Measurements from ENCODE around the gene CROCC2. TPM values are rescaled to one million over a fixed set of nuclear protein-coding genes. Genes with fewer than 3 reads are reported as not detected.

Gene CROCC2
- total RNA-seq, 4 donors from 2014 or later, result 0.07 TPM; not detected in 3

GRCh38 chr2:240869956-240870875, 35.9 kb upstream of the CROCC2 start:
- no peaks in the 10 kb centered on the region for H3K4me1 ChIP-seq
- no peak overlapping the region for H3K4me3 ChIP-seq
- in situ Hi-C loops (cut with MboI; ENCODE audit: low sequenced_read_pairs in 4 of 4), result no loop called here
- ATAC-seq, result no peak
- H3K36me3 ChIP-seq, result no peaks in the 10 kb centered on the region
- H3K27me3 ChIP-seq, result no peaks in the 10 kb centered on the region
- intact Hi-C loops (cut with DNase I; ENCODE audit: low total_unique reads), result no loop called here
- no peaks in the 10 kb centered on the region for H3K9me3 ChIP-seq
- H3K27ac ChIP-seq, result no peak overlapping the region
- TF ChIP-seq POLR2A (IDR thresholded peaks at IDR 0.05) (no peak), CTCF (IDR thresholded peaks at IDR 0.05 in 4 of 5, conservative IDR thresholded peaks at IDR 0.05 in 1 of 5) (no peak)
- no peak for DNase-seq

GRCh38 chr2:240871071-240871958, 34.8 kb upstream of the CROCC2 start:
- no peak overlapping the region for H3K27ac ChIP-seq
- H3K27me3 ChIP-seq, result no peaks in the 10 kb centered on the region
- TF ChIP-seq POLR2A (IDR thresholded peaks at IDR 0.05) (no peak), CTCF (IDR thresholded peaks at IDR 0.05 in 4 of 5, conservative IDR thresholded peaks at IDR 0.05 in 1 of 5) (no peak)
- ATAC-seq (no peak), DNase-seq (no peak)
- no peaks in the 10 kb centered on the region for H3K36me3 ChIP-seq
- H3K9me3 ChIP-seq, result no peaks in the 10 kb centered on the region
- H3K4me3 ChIP-seq, result no peak overlapping the region
- in situ Hi-C loops (cut with MboI; ENCODE audit: low sequenced_read_pairs in 4 of 4) (no loop called here), intact Hi-C loops (cut with DNase I; ENCODE audit: low total_unique reads) (no loop called here)
- no peaks in the 10 kb centered on the region for H3K4me1 ChIP-seq

GRCh38 chr2:240872317-240873097, 33.6 kb upstream of the CROCC2 start:
- intact Hi-C loops (cut with DNase I; ENCODE audit: low total_unique reads) (no loop called here), in situ Hi-C loops (cut with MboI; ENCODE audit: low sequenced_read_pairs in 4 of 4) (no loop called here)
- no peak for TF ChIP-seq CTCF (IDR thresholded peaks at IDR 0.05 in 4 of 5, conservative IDR thresholded peaks at IDR 0.05 in 1 of 5)
- no peak for TF ChIP-seq POLR2A (IDR thresholded peaks at IDR 0.05)
- Histone ChIP-seq H3K9me3 (no peaks in the 10 kb centered on the region), H3K4me1 (no peaks in the 10 kb centered on the region), H3K36me3 (no peaks in the 10 kb centered on the region), H3K4me3 (no peak overlapping the region), H3K27ac (no peak overlapping the region), H3K27me3 (no peaks in the 10 kb centered on the region)
- ATAC-seq (no peak), DNase-seq (peak in 1 of 2 donors; percentile 7)

GRCh38 chr2:240873098-240873788, 32.9 kb upstream of the CROCC2 start:
- TF ChIP-seq CTCF (IDR thresholded peaks at IDR 0.05 in 4 of 5, conservative IDR thresholded peaks at IDR 0.05 in 1 of 5), result no peak
- TF ChIP-seq POLR2A (IDR thresholded peaks at IDR 0.05), result no peak
- H3K9me3 ChIP-seq, result no peaks in the 10 kb centered on the region
- no peaks in the 10 kb centered on the region for H3K27me3 ChIP-seq
- no peaks in the 10 kb centered on the region for H3K36me3 ChIP-seq
- intact Hi-C loops (cut with DNase I; ENCODE audit: low total_unique reads), result no loop called here
- DNase-seq, result peak in 1 of 2 donors; percentile 5
- no peaks in the 10 kb centered on the region for H3K4me1 ChIP-seq
- no peak overlapping the region for H3K27ac ChIP-seq
- in situ Hi-C loops (cut with MboI; ENCODE audit: low sequenced_read_pairs in 4 of 4), result no loop called here
- ATAC-seq, result no peak
- no peak overlapping the region for H3K4me3 ChIP-seq
